ENCODE results near the gene EGR2.

DNA sequence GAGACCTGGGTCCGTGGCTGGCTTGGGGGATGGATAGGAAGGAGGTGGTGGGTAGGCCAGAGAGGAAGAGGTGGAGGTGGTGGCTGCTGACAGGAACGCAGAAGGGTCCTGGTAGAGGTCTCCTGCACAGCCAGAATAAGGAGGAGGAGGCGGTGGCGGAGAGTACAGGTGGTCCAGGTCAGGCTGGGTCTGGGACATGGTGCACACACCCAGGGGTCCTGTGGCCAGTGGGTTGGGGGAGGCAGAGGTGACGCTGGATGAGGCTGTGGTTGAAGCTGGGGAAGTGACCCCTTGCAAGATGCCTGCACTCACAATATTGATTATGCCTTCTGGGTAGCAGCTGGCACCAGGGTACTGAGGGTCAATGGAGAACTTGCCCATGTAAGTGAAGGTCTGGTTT lies 2.2 kb downstream of the EGR2 start:
- TF ChIP-seq POLR2AphosphoS5 (IDR thresholded peaks at IDR 0.05; ENCODE audit: low read depth, low read length) (no peak), POLR2A (IDR thresholded peaks at IDR 0.05; ENCODE audit: low read depth, low read length) (no peak), TAF1 (IDR thresholded peaks at IDR 0.05; ENCODE audit: low read depth, low read length) (no peak)

Data from GM12891 (cell line).